NCI-H460 (cell line): ENCODE measurements around the gene PPP1R12B. TPM values are rescaled to one million over a fixed set of nuclear protein-coding genes. Genes with fewer than 3 reads are reported as not detected.
"Not testable (repeated sequence)": the region's sequence is repeated elsewhere in the genome, so short reads cannot be mapped to it uniquely, and the experiment has no call there.

ENCODE experiments used
- DNase-seq: peaks from one replicate; pipeline ENCODE4 v3.0.0-alpha.2; 2016; ENCODE audit warnings: low read depth; ENCODE audit errors: extremely low read depth
- total RNA-seq: library from RNA; depleted of rRNA; stranded (reverse); fragments of >200 nt; shearing (Covaris generic); gene quantifications from 2 replicates; pipeline ENCODE4 v1.2.3, GENCODE V29; 2014

PPP1R12B gene
- total RNA-seq, 1 experiment from 2014 or later, result 16.6 TPM

GRCh38 chr1:202473266-202474045 is 125.0 kb downstream of the PPP1R12B start:
- not testable (repeated sequence) for DNase-seq

DNA sequence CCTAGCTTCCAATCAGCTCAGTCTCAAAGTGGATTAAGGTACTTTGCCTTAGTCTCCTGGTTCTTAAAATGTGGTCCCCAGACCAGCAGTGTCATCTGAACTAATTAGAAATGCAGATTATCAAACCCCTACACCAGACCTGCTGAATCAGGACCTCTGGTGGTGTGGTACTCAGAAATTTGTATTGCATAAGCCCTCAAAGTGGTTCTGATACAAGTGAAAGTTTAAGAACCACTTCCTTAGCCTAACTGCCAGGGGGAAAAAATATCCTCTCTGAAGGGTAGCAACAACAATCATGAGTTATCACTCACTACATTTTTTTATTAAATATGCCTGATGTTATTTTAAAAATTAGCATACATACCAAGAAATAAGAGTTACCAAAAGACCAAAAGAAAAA is 131.2 kb downstream of the PPP1R12B start:
- DNase-seq, result not testable (repeated sequence)

- DNase-seq, result not testable (repeated sequence)
These were observed 132.1 kb downstream of the PPP1R12B start for GRCh38 chr1:202480640-202481039.

DNA sequence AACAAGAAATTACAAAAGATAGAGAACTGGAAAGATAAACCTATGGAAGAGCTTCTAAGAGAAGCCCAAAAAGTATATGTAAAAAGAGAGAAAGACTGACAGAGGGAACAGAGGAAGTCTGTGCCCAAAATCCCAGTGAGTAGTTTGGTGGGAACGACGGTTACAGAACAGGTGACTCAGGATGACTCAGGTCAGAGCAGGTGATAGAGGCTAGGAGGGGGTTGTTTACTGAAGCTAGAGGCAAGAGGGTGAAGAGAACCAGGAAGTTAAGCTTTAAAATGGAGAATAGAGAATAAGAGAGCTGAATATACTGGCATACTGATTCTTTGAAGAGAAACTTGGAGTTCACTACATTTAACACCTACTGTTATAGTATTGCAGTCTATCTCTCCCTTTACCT is 134.9 kb downstream of the PPP1R12B start:
- DNase-seq, result not testable (repeated sequence)

DNA sequence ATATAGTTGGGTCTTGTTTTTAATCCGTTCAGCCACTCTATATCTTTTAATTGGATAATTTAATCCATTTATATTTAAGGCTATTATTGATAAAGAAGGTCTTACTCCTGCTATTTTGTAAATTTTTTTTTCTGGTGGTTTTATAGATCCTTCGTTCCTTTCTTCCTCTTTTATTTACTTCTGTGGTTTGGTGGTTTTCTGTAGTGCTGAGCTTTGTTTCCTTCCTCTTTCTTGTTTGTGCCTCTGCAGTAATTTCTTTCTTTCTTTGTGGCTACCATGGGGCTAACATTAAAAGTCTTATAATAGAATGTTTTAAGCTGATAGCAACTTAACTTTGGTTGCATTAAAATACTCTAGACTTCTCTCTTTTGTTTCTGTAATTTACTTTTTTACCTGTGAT is 135.5 kb downstream of the PPP1R12B start:
- not testable (repeated sequence) for DNase-seq

- DNase-seq, result not testable (repeated sequence)
These were observed 136.3 kb downstream of the PPP1R12B start for GRCh38 chr1:202484820-202485219.

DNA sequence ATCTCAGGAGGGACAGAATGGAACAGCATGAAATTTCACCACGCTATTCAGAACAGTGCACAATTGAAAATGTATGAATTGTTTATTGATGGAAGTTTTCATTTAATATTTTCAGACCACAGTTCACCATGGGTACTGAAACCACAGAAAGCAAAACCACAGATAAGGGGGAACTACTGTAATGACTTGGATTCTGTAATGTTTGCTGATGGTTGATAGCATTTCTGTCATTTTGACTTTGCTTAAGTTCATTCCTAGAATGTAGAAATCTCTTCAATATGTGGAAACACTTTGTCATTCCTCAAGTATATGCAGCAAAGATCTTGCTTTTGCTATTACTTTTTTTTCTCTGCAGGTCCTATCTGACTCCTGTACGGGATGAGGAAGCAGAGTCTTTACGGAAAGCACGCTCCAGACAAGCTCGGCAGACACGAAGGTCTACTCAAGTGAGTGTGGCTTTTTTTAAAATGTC is 139.7 kb downstream of the PPP1R12B start:
- DNase-seq, result not testable (repeated sequence)

GRCh38 chr1:202489101-202489500 is 140.6 kb downstream of the PPP1R12B start:
- DNase-seq, result not testable (repeated sequence)

GRCh38 chr1:202493112-202493511 is 144.6 kb downstream of the PPP1R12B start:
- not testable (repeated sequence) for DNase-seq

- no peak for DNase-seq
These were observed 150.0 kb downstream of the PPP1R12B start for GRCh38 chr1:202498542-202498941.

DNA sequence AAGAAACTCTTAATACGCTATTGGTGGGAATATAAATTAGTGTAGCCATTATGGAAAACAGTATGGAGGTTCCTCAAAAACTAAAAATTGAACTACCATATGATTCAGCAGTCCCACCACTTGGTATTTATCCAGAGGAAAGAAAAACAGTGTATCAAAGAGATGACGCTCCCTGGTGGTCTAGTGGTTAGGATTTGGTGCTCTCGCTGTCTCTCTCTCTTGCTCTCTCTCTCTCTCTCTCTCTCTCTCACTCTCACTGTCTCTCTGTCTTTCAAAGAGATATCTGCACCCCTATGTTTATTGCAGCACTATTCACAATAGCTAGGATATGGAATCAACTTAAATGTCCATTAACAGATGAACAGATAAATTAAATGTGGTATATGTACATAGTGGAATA is 151.5 kb downstream of the PPP1R12B start:
- DNase-seq, result not testable (repeated sequence)

DNA sequence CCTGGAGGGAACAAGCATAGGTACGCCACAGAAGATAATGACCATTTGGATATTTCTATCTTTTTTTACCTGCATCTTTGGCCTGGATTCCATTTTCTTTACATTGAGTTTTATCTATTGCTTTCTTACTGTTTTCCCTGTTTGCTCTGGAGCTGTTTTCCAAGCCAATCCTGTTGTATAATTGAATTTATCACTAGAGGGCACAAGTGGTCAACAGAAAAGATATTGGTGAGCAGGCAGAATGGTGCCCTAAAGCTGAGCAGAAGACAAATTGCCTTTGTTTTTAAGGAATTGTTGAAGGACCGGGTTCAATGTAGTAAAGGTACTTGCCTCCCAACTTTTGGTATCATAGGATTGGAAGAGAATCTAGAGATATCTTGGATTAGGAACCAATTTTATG is 152.8 kb downstream of the PPP1R12B start:
- peak; percentile 45 for DNase-seq

- DNase-seq, result no peak
These were observed 156.9 kb downstream of the PPP1R12B start for GRCh38 chr1:202505356-202505755.

GRCh38 chr1:202505880-202506575 is 157.5 kb downstream of the PPP1R12B start:
- DNase-seq, result not testable (repeated sequence)

DNA sequence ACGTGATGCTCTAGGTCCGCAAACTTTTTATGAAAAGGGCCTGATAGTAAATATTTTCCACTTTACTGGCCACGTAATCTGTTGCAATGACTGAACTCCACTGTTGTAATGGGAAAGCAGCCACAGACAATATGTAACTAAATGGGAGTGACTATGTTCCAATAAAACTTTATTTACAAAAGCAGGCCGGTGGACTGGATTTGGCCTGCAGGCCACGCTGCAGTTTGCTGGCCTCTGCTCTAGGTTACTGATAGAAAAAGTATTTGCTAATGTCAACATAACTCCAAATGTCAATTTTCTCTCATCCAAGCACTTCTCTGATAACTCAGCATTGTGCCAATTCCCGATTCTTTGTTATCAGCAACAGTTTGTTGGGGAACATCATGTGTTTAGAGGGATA is 160.4 kb downstream of the PPP1R12B start:
- DNase-seq, result not testable (repeated sequence)

- not testable (repeated sequence) for DNase-seq
These were observed 165.4 kb downstream of the PPP1R12B start for GRCh38 chr1:202513875-202514274.

DNA sequence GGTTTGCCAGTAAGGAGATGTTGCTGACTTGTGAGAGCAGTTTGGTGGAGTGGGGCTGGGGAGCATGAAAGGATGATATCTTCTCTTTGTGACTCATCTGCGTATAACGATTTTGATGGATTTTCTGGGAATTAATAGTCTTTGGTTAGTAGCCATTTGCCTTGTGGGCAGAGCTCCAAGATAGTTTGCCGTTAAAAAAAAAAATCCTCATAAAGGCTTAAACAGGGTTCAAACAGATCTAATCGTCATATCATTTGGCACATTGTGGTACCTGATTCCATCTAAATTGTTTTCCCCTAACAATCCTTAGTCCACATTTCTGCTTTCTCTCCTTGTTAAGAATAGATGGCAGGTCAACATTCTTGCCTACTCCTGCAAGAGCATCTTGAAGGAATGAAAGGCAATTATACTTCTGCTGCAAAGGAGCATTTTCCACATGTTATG is 168.0 kb downstream of the PPP1R12B start:
- no peak for DNase-seq

- not testable (repeated sequence) for DNase-seq
These were observed 168.6 kb downstream of the PPP1R12B start for GRCh38 chr1:202517146-202517545.

DNA sequence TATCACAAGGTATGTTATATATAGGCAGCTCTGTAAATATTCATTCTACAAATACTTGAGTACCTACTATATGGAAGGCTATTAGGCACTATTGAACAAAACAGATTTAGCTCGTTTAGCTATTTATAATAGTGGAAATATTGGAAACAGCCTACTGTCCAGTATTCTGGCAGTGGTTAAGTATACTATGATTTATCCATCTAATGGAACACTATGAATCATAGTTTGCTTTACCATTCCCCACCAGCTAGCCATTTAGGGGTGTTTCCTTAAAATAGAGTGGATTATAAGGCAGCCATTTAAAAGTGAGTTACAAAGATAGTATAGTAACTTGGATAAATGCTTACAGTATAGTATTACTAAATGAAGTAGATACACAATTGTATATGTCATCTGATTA is 169.7 kb downstream of the PPP1R12B start:
- not testable (repeated sequence) for DNase-seq

DNA sequence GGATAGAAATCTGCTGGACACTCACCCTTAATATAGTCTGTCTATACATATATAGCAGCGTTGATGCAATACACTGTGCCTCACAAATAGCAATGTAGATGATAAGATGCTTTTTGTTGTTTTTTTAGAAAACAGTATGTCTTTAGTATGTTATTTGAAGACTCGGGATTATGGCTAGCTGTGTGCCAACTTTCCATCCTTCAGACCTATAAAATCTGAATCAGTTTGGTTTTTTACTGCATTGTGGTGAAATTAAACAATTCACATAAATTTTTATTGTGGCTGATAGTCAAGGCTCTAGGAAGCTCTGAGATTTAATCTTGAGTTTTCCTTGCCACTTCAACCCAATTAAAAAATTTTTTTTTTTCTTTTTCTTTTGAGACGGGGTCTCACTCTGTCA is 170.4 kb downstream of the PPP1R12B start:
- not testable (repeated sequence) for DNase-seq

- DNase-seq, result not testable (repeated sequence)
These were observed 171.8 kb downstream of the PPP1R12B start for GRCh38 chr1:202520129-202520856.
